ENCODE measurements around the gene TBCE. TPM values are rescaled to one million over a fixed set of nuclear protein-coding genes. Genes with fewer than 3 reads are reported as not detected.
A peak's percentile ranks its signal among the peaks of the same experiment; 100 is the strongest.

Gene TBCE, protein sequence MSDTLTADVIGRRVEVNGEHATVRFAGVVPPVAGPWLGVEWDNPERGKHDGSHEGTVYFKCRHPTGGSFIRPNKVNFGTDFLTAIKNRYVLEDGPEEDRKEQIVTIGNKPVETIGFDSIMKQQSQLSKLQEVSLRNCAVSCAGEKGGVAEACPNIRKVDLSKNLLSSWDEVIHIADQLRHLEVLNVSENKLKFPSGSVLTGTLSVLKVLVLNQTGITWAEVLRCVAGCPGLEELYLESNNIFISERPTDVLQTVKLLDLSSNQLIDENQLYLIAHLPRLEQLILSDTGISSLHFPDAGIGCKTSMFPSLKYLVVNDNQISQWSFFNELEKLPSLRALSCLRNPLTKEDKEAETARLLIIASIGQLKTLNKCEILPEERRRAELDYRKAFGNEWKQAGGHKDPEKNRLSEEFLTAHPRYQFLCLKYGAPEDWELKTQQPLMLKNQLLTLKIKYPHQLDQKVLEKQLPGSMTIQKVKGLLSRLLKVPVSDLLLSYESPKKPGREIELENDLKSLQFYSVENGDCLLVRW
- polyA plus RNA-seq (2013, experiment 1 of 2; ENCODE audit: insufficient read length) = 37.1 TPM
- 36.6 TPM for polyA plus RNA-seq (2013, experiment 2 of 2; ENCODE audit: insufficient read length)

DNA sequence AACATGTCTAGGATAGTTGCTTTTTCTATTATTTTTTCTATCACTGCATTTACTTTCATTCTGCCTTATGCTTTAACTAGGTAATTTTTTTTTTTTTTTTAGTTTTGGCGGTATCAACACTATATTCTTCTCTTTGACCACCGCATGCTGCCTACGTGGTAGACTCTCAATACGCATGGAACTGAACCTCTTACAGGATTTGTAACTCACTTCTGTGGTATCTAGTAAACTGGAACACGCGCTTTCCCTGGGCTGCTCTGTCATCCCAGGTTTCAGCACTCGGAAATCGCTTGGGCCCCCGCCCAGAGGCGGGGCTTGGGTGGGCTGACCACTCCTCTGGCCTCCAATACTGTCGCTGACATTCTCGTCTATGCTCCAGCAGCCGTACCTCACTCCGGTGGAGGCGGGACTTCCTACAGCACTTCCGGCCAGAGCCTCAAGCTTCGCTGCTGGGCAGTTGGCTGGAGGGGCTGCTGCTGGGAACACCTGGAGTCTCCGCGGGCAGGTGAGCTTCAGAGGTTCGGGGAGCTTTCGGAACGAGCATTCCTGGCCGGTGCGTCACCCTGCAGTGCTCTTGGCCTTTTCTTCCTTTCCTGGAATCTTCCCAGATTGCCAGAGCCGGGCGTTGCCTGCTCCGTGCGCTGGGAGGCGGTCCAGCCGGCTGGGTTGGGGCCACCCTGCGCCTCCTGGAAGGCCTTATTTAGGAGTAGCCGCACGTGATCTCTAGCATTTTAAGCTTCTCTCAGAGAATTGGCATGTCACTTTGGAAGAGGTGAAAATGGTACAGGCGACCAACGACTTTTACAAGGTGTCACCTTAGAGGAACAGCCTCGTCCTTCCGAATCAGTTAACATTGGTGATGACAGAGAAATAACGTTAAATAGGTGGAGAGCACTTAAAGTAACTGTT is at the start of gene TBCE:
TSS of gene TBCE (plus strand) at position 428 of the 909 bp plus-strand sequence. CDS start 12,623 bp downstream, outside the sequence.
- DNase-seq = peak; percentile 96

DNA sequence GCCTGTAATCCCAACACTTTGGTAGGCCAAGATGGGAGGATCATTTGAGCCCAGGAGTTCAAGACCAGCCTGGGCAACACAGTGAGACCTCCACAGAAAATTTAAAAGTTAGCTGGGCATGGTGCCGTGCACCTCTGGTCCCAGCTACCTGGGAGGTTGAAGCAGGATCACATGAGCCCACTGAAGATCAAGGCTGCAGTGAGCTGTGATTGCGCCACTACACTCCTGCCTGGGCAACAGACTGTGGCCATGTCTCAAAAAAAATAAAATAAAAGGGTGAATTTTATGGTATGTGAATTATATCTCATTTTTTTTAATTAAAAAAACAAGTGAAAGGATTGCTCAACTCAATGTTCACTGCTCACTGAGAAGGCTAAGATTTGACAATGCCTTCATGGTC is 48.0 kb upstream of the TBCE start:
- no peak for DNase-seq

DNA sequence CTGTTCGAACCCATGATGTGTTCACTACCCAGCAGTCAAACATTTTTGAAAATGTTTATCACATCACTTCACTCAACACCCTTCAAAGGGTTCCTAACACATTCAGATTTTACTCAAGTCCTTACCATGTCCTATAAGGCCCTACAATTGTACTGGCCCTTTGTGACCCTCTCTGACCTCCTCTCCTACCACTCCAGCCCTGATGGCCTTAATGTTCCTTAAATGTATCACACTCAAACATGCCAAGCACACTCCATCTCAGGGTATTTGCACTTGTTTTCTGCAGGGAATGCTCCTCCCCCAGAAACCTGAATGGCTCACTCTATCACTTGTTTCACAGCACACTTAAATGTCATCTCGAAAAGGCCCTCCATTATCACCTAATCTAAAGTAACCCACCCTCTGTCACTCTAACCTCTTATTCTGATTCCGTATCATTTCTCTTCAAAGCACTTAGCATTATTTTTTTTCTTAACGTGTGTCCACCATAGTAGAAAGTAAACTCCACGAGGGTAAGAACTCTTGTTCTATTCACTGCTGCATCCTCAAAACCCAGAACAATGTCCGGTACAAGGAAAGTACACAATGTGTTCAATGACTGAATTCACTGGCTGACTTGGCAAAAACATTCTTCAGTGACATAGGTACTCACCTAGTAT is 46.6 kb upstream of the TBCE start:
- no peak for DNase-seq

DNA sequence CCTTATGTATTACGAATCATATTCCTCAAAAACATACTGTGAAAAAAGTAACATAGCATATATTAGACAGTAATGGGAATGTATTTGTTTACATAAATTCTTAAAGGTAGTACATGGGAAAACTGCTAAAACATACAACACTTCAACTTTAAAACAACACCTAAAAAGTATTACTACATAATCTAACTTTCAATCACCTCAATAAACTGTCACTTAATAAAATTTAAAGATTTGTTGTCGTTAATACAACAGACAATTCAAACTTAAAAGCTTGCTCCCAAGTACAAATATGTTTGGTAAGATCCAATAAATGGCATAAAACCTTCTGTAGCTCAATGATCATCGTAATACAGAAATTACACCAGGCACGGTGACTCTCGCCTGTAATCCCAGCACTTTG is 42.9 kb upstream of the TBCE start:
- no peak for DNase-seq

DNA sequence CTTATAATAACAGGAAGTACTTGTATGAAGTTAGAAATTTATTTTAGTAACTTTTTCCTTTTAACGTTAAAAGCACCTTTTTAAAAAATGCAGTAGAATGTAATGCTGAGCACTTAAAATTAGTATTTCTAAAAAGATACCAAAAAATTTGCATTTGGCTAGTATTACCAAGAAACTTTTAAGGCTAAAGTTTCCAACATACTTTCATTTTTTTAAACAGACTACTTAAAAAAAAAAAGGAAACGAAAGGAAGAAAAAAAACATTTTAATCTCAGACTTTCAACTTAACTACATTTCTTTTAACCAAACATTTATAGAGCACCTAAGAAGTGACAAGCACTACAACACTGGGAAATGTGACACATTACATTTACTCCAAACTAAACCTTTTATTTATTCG is 42.1 kb upstream of the TBCE start:
- no peak for DNase-seq

DNA sequence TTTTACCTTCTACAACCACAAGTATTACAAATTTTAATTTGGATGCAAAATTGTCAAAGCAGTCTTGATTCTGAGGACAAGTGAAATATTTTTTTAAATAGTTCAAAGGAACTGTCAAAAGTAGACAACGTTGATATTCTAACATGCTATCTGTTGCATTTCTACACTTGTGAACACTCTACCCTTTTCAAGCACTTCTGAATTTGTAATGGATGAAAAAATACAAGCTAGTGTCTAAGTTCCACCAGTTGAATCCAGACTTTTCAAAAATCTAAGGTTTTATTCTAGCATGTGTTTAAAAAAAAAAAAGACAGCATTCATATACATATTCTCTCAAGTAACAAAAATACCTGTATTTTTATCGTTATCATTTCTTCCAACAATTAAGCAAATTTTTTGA is 41.4 kb upstream of the TBCE start:
- no peak for DNase-seq

DNA sequence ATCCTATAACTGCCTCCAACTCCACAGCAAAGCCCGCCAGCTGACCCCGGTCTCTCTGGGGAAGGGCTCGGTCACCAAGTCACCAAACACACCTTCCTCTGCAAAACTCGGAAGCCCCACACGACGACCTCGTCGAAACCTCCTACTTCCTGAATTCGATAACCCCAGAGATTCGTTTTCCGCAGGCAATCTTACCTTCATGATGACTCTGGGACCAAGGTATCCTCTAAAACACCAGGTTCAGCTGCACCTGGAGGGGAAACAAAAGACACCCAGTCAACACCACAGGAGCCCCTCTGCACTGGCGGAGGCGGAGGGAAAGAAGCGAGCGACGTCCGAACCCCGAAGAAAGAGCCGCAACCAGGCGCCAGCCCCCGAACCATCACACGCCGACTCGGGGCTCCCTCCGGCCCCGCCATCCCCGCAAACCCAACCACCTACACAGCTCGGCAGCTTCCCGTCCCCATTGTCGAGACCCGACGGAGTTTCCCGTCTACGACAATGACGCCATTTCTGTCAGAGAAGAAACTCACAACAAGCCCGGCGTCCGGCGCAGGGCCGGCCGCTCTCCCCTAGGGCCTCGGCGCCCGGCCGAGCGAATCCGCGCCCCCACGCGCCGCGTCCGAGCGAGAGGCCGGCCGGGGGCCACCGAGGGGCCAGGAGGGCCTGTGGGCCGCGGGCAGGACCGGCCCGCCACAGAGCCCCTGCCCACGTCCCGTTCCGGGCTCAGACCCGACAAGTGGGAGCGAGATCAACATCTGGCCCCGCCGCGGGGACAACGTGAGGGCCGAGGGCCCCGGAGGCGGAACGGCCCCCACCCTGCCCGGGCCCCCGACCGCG is 40.3 kb upstream of the TBCE start:
- DNase-seq = peak; percentile 27

DNA sequence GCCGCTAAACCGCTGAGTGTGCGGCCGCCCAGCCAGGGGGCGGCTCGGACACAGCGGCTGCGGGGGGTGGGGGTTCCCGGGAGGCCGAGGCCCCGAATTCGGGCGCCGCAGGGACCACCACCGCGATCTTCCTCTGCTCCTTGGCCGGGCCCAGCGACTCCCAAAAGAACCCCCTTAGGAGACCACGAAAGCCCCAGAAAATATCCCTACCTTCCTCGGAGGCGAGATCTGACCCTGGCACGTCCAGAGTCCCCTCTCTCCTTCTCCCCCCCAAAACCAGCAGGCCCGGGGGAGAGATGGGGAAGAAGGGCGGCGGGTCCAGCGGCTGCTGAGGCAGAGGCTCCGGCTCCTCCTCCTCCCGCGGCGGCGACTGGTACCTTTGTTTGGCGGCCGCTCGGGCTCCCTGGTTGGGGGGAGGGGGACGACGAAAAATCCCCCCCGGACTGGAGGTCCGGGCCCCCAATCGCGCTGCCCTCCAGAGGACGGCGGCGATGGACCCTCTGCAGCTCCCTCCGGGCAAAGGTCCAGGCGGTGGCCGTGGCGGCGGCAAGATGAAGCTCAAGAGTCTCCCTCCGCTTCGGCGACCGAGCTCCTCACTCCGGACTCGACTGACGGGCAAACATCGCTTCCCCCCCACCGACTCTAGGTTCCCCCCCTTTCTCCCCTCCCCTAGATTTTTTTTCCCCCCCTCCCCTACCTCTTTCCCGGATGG is 39.5 kb upstream of the TBCE start, which contains the start of gene ARID4B:
TSS of gene ARID4B (minus strand) at position 621 of the 712 bp plus-strand sequence. CDS start 1,260 bp downstream, outside the sequence.
- DNase-seq = no peak

DNA sequence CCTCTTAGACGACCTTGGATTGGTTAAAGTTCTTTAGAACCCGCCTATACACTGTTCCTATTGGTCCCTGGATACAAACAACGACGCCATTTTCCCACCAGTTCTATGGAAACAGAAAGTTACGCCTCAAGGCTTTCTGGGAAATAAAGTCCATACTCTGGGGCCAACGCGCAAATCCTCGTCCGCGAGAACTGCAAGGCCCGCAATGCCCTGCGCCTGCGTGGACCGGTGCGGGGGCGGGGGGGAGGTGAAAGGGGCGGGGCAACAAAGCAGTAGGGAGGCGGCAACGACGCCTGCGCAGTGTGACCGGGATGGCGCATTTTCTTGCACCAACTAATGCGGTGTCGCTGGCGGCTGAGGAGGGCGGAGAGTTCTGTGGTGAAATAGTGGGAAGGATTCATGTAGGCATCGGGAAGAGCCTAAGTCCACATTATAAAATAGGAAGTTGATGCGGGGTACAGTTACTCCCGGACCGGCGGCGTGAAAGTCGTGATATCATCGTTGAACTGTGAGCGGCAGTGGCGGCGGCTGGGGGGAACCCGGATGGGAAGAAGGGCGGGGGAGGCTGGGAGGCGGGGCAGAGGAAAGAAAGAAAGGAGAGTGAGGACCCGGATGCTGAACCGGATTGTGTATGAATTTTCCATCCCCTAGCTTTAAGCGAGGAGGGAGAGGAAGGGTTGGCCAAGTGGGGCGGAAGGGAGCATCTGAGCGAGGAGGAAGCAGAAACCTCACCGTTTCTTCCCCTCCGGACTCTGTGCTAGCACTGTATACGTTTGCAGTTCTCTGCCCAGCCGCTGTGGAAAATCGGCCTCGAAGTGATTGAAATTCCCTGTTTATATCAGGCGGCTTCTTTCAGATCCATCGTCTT is 38.7 kb upstream of the TBCE start, which contains the start of gene GGPS1:
TSS of gene GGPS1 (plus strand) at position 300 of the 868 bp plus-strand sequence. CDS start 6,695 bp downstream, outside the sequence.
- DNase-seq = peak; percentile 100

DNA sequence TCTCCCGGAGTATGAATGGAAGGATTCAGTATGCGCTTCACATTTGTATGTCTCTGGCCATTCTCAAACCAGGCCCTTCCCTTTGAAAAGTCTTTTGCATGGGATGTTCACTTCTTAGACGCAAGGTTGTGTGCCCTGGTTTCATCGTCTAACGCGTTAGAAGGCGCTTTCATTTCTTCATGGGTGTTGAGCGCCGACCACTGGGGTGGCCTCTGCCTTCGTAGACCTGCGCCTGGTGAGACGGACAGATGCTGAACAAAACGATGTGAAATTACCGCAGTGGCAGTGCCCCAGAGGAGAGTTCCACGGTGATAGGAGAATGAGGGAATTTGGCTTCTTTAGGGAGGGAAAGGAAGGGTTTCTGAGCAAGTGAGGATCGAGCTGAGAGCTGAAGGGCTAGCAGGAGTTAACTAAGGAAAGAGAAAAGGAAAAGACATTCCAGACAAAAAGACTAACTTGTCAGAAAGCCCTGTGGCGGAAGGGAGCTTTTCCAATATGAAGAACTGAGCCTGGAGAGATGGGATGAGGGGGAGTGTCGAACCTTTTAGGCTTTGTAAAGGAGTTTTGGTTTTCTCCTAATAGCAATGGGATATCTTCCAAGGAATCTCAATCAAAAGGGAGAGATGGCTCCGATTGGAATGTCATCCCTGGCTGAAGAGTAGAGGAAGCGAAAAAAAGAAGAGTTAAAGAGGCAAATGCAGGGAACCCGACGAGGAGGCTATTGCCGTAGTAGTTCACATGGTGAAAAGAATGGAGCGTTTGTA is 37.9 kb upstream of the TBCE start:
- DNase-seq = peak; percentile 41

DNA sequence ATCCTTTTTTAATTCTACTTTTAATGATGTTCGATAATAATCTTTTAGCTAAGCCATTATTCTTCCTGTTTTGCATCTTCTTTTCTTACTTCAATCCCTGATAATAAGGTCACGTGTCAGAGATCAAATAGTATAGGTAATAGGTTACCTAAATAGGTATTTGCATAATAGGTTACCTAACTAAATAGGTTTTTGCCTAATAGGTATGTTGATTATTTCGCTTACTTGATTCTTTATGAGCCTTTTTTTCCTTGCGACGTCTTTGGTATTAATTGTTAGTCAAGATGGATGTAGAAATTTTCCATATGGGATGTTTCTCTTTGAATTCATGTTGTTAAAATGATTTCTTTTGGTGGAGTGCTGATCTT is 36.3 kb upstream of the TBCE start:
- DNase-seq = no peak

DNA sequence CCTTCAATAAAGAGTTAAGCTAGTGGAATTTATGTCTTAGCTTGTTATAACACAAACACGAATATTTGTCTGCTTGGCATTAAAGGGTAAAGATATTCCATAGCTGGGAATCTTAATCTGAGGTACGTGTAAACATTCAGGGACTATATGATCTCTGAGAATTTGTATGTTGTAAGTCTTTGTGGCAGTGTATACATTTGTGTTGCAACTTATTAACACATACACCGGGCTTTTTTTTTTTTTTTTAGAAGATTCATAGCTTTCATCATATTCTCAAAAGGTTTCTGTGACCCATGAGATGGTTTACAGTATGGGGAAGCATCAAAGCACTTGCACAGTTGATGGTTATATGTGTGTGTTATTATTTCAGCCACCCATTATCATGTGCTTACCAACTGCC is 35.8 kb upstream of the TBCE start:
- no peak for DNase-seq

DNA sequence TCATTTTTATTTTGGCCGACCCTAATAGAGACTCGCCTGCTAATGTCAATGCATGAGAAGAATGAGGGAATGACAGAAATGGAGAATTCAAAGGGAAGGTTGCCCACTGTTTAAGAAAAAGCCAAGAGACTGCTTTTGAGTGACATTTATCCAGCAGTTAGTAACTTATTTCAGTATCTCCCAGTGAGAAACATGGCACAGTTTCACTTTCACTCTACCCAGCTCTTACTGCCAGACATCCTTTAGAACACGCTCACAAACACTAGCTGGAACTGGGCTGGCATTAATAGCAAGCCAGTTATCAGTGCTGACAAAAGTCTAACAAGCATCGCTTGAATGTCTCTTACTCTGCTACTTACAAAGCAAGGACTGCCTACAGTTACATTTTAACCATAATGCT is 30.3 kb upstream of the TBCE start:
- DNase-seq = no peak

DNA sequence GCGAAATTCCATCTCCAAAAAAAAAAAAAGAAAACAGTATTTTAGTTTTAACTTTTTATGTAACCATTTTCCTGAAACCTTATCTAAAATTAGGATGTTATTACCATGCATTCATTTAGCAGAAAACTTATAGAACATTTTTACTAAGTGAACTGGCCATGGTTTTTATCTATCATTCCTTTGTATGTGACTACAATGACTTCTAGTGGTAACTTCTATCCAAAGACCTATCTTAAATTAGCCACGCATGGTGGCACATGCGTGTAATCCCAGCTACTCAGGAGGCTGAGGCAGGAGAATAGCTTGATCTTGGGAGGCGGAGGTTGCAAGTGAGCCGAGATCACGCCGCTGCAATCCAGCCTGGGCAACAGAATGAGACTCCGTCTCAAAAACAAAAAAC is 27.5 kb upstream of the TBCE start:
- DNase-seq = no peak

DNA sequence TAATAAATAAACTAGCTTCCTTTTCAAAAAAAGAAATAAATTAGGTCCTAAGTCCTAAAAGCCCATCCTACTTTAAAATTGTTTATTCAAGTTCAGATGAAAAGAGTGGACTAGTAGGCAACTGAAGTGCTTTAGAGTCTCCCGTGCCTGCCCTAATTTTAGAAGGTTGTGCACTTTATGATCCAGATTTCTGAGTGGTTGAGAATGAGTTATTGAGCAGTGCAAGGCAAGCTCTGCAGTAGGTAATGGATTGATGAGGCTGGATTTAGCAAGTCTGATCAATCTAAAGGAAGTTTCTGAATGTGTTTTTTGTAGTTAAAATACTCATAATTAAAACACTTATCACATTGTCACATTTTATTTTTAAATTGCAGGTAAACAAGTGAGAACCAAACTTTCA is 25.9 kb upstream of the TBCE start:
- no peak for DNase-seq

DNA sequence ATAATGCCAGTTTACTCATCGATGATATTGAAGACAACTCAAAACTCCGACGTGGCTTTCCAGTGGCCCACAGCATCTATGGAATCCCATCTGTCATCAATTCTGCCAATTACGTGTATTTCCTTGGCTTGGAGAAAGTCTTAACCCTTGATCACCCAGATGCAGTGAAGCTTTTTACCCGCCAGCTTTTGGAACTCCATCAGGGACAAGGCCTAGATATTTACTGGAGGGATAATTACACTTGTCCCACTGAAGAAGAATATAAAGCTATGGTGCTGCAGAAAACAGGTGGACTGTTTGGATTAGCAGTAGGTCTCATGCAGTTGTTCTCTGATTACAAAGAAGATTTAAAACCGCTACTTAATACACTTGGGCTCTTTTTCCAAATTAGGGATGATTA is 25.2 kb upstream of the TBCE start:
- no peak for DNase-seq

DNA sequence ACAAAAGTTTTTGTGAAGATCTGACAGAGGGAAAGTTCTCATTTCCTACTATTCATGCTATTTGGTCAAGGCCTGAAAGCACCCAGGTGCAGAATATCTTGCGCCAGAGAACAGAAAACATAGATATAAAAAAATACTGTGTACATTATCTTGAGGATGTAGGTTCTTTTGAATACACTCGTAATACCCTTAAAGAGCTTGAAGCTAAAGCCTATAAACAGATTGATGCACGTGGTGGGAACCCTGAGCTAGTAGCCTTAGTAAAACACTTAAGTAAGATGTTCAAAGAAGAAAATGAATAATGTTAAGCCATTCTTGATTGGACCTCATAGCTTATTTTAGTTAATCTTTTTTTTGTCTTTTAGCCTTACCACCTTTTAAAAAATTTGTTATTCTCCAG is 24.8 kb upstream of the TBCE start:
- DNase-seq = no peak

DNA sequence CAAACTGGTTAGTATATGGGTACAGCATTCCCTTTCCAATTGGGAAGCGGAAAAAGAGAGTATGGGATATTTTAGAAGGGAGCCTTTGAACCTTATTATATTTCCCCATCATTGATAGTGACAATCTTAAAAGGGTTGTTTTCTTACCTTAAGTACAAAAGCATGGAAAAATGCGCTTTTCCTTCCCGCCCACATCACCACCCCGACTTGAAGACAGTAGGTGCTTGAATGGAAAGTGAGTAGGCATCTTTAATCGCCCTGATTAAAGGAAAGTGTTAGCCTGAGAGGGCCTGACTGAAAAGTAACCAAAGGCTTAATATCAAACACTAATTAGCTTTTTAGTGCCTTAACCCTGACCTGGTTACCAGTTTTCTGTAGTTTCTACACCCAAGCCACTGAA is 23.5 kb upstream of the TBCE start:
- DNase-seq = no peak

DNA sequence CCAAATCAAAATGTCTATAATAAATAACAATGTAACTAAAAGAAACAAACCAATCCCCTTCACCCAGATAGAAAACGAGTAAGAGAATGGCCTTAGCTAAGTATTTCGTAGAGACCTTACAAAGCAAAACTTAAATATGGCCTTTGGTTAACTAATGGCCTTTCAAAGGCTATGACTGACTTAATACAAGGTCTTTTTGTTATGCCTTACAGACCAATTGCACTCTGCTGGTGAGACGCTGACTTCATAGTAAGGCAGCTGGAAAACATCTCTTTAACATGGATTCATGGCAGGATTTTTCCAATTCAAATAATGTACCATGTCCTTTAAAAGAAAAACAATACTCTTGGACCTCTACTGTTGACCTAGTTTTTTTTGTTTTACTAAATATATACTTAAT is 15.8 kb upstream of the TBCE start:
- DNase-seq = no peak

All from fibroblast of skin of abdomen (primary cell).